AG04450 (cell line): Measurements from ENCODE around the gene SYNPR. TPM values are rescaled to one million over a fixed set of nuclear protein-coding genes. Genes with fewer than 3 reads are reported as not detected.

Experiments
- CTCF ChIA-PET: fragments of 300-600, 350-600 bp; formaldehyde crosslinking; extraction: SDS; loops from one replicate; lab custom pipeline; 2022; ENCODE audit warnings: antibody characterized with exemption, inconsistent platforms; lab: Charles Lee
- POLR2A ChIA-PET: fragments of 350-600 bp; formaldehyde crosslinking; extraction: SDS; loops from one replicate; lab custom pipeline; 2021; ENCODE audit warnings: antibody characterized with exemption, inconsistent platforms; lab: Yijun Ruan, JAX
- DNase-seq: peaks from one replicate; pipeline ENCODE4 v3.0.0-alpha.2; 2011; ENCODE audit warnings: low read depth, low spot score
- H3K27ac ChIP-seq: one replicate; pipeline ENCODE4 v1.5.1; 2012; ENCODE audit warnings: low read depth, low read length, control low read depth
- H3K27me3 ChIP-seq: one replicate; pipeline ENCODE4 v1.6.0; 2012; ENCODE audit warnings: low read length; ENCODE audit not compliant: control insufficient read depth, insufficient read depth
- H3K4me3 ChIP-seq: 2 replicates; pipeline ENCODE4 v1.5.1; 2011; ENCODE audit warnings: mild to moderate bottlenecking, low read depth, low read length, control low read depth
- H3K9me3 ChIP-seq: 2 replicates; pipeline ENCODE4 v1.5.1; 2012; ENCODE audit warnings: low read length; ENCODE audit not compliant: control insufficient read depth, insufficient read depth
- CTCF ChIP-seq: IDR thresholded peaks from 2 replicates; pipeline ENCODE4 v1.5.1; 2011; ENCODE audit warnings: low read depth, low read length, control low read depth, inconsistent platforms
- polyA plus RNA-seq: library from polyadenylated mRNA; depleted of rRNA; stranded (reverse); fragments of >200 nt; gene quantifications from 2 replicates; pipeline ENCODE4 v1.2.3, GENCODE V29; 2011

SYNPR gene
- polyA plus RNA-seq, 1 experiment = not detected

GRCh38 chr3:63354160-63354559, 76.1 kb downstream of the SYNPR start:
- CTCF ChIA-PET = interaction anchor here (7.3 kb wide), 1 partner anchor 465 kb away, joined by 413 read pairs; the partner anchor contains the start of gene C3orf49
- no peak overlapping the region for H3K4me3 ChIP-seq
- no peak for TF ChIP-seq CTCF
- H3K9me3 ChIP-seq = no peaks in the 10 kb centered on the region
- H3K27ac ChIP-seq = no peak overlapping the region
- POLR2A ChIA-PET = no interaction called here
- peaks cover 5% of the 10 kb centered on the region for H3K27me3 ChIP-seq
- DNase-seq = no peak

- Histone ChIP-seq H3K4me3 (no peak overlapping the region), H3K27ac (no peak overlapping the region), H3K9me3 (no peaks in the 10 kb centered on the region), H3K27me3 (peaks cover 5% of the 10 kb centered on the region)
- TF ChIP-seq CTCF = no peak
- no peak for DNase-seq
- POLR2A ChIA-PET = no interaction called here
- CTCF ChIA-PET = no interaction called here
Observed at GRCh38 chr3:63355809-63356208, 77.7 kb downstream of the SYNPR start.

GRCh38 chr3:63364495-63364894, 86.4 kb downstream of the SYNPR start:
- no peak for TF ChIP-seq CTCF
- H3K27ac ChIP-seq = no peak overlapping the region
- no peak for DNase-seq
- H3K9me3 ChIP-seq = no peaks in the 10 kb centered on the region
- ChIA-PET POLR2A (no interaction called here), CTCF (interaction anchor here (1.1 to 1.6 kb wide), 3 partner anchors 13 to 16 kb away, joined by 3 to 5 read pairs (median 4); no protein-coding TSS in a partner anchor)
- no peaks in the 10 kb centered on the region for H3K27me3 ChIP-seq
- H3K4me3 ChIP-seq = no peak overlapping the region

GRCh38 chr3:63364910-63365309, 86.8 kb downstream of the SYNPR start:
- Histone ChIP-seq H3K27me3 (no peaks in the 10 kb centered on the region), H3K4me3 (no peak overlapping the region), H3K9me3 (no peaks in the 10 kb centered on the region), H3K27ac (no peak overlapping the region)
- POLR2A ChIA-PET = no interaction called here
- no peak for TF ChIP-seq CTCF
- CTCF ChIA-PET = interaction anchor here (0.7 to 1.7 kb wide), 5 partner anchors 13 to 454 kb away, joined by 3 to 13 read pairs (median 5); partner anchors contain the start of gene C3orf49
- DNase-seq = no peak

- CTCF ChIA-PET = interaction anchor here (0.7 to 1.7 kb wide), 3 partner anchors 14 to 453 kb away, joined by 3 to 13 read pairs (median 7); partner anchors contain the start of gene C3orf49
- Histone ChIP-seq H3K9me3 (no peaks in the 10 kb centered on the region), H3K27me3 (no peaks in the 10 kb centered on the region), H3K4me3 (no peak overlapping the region), H3K27ac (no peak overlapping the region)
- POLR2A ChIA-PET = no interaction called here
- DNase-seq = no peak
- no peak for TF ChIP-seq CTCF
Observed at GRCh38 chr3:63365671-63366070, 87.6 kb downstream of the SYNPR start.
